ENCODE data around the gene TTC8. TPM values are rescaled to one million over a fixed set of nuclear protein-coding genes. Genes with fewer than 3 reads are reported as not detected.
"Not testable (repeated sequence)": the region's sequence is repeated elsewhere in the genome, so short reads cannot be mapped to it uniquely, and the experiment has no call there.

The TTC8 gene
- total RNA-seq, 6 donors from 2014 or later: 7.8 to 21.4 (median 15.7) TPM

GRCh38 chr14:88853129-88853528 is 28.7 kb downstream of the TTC8 start:
- Histone ChIP-seq H3K9me3 (no peaks in the 10 kb centered on the region), H3K27ac (no peak overlapping the region), H3K27me3 (no peaks in the 10 kb centered on the region), H3K36me3 (peaks cover 0 to 4% (median 0%) of the 10 kb centered on the region in 4 donors), H3K4me1 (no peaks in the 10 kb centered on the region), H3K4me3 (no peak overlapping the region)
- TF ChIP-seq, protein P1, sequence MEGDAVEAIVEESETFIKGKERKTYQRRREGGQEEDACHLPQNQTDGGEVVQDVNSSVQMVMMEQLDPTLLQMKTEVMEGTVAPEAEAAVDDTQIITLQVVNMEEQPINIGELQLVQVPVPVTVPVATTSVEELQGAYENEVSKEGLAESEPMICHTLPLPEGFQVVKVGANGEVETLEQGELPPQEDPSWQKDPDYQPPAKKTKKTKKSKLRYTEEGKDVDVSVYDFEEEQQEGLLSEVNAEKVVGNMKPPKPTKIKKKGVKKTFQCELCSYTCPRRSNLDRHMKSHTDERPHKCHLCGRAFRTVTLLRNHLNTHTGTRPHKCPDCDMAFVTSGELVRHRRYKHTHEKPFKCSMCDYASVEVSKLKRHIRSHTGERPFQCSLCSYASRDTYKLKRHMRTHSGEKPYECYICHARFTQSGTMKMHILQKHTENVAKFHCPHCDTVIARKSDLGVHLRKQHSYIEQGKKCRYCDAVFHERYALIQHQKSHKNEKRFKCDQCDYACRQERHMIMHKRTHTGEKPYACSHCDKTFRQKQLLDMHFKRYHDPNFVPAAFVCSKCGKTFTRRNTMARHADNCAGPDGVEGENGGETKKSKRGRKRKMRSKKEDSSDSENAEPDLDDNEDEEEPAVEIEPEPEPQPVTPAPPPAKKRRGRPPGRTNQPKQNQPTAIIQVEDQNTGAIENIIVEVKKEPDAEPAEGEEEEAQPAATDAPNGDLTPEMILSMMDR (IDR thresholded peaks at IDR 0.05): no peak
- TF ChIP-seq POLR2A (IDR thresholded peaks at IDR 0.05) (no peak), POLR2AphosphoS5 (IDR thresholded peaks at IDR 0.05) (no peak), EP300 (IDR thresholded peaks at IDR 0.05) (no peak)
- no peak for ATAC-seq (ENCODE audit: low FRiP score in 2 of 2)
- no peak for DNase-seq

DNA sequence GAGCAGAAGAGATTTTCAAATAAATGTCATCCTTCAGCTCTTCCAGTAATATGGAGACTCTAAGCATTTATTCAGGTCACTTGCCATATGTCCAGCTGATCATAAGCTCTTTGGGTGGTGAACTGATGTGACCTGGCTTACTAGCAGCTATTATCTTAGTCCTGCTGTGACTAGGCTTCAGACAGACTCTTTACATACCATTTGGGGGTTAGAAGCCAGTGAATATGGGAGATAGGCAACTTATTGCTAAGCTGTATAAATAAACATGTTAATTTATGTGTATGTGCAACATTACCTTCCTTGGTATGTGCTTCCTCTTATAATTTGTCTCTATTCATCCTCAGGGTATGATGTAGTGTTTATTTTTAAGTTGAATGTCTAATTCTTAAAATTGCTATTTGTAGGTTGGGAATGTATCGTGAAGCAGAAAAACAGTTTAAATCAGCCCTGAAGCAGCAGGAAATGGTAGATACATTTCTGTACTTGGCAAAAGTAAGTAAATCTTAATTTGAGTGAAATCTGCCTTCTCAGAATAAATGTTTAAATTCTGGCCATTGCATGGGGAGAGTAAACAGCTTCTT is 32.4 kb downstream of the TTC8 start:
- Histone ChIP-seq H3K27me3 (no peaks in the 10 kb centered on the region), H3K27ac (no peak overlapping the region), H3K9me3 (no peaks in the 10 kb centered on the region), H3K36me3 (peaks cover 0 to 14% (median under 1%) of the 10 kb centered on the region in 4 donors), H3K4me1 (no peaks in the 10 kb centered on the region), H3K4me3 (no peak overlapping the region)
- DNase-seq (no peak), ATAC-seq (ENCODE audit: low FRiP score in 2 of 2) (no peak)
- TF ChIP-seq, protein P1 (IDR thresholded peaks at IDR 0.05): no peak
- 88 to 100% methylated on average over 1 of the region's 1 CpG for WGBS, 2 donors

DNA sequence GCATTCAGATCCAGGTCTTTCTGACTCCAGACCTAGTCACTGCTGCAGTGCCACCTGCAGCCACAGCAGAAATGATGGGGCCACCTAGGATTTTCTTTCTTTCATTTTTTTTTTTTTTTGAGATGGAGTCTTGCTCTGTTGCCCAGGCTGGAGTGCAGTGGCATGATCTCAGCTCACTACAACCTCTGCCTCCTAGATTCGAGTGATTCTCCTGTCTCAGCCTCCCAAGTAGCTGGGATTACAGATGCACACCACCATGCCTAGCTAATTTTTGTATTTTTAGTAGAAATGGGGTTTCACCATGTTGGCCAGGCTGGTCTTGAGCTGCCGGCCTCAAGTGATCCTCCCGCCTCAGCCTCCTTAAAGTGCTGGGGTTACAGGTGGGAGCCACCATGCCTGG is 33.4 kb downstream of the TTC8 start:
- ATAC-seq (ENCODE audit: low FRiP score in 2 of 2); H3K4me3 ChIP-seq; H3K9me3 ChIP-seq; H3K27me3 ChIP-seq; H3K4me1 ChIP-seq; H3K27ac ChIP-seq; DNase-seq: not testable (repeated sequence)
- 90 to 93% methylated on average over 3 of the region's 3 CpGs for WGBS, 2 donors
- peaks cover 0 to 17% (median 1%) of the 10 kb centered on the region in 4 donors for H3K36me3 ChIP-seq

- not testable (repeated sequence) for H3K4me3 ChIP-seq; H3K9me3 ChIP-seq; H3K27me3 ChIP-seq; DNase-seq; H3K4me1 ChIP-seq; ATAC-seq (ENCODE audit: low FRiP score in 2 of 2); H3K27ac ChIP-seq
- WGBS, 2 donors: 95 to 98% methylated on average over 2 of the region's 2 CpGs
- H3K36me3 ChIP-seq: peaks cover 0 to 20% (median 1%) of the 10 kb centered on the region in 4 donors
Measured at GRCh38 chr14:88859118-88859517, 34.7 kb downstream of the TTC8 start.

GRCh38 chr14:88863167-88863566 is 38.7 kb downstream of the TTC8 start:
- 100% methylated on average over 1 of the region's 1 CpG for WGBS, 2 donors
- Histone ChIP-seq H3K4me3 (no peak overlapping the region), H3K27me3 (no peaks in the 10 kb centered on the region), H3K36me3 (peaks cover 0 to 16% (median 1%) of the 10 kb centered on the region in 4 donors), H3K4me1 (no peaks in the 10 kb centered on the region), H3K27ac (no peak overlapping the region), H3K9me3 (no peaks in the 10 kb centered on the region)
- ATAC-seq (ENCODE audit: low FRiP score in 2 of 2) (no peak), DNase-seq (no peak)
- TF ChIP-seq, protein P1 (IDR thresholded peaks at IDR 0.05): no peak
- TF ChIP-seq POLR2A (IDR thresholded peaks at IDR 0.05) (no peak), EP300 (IDR thresholded peaks at IDR 0.05) (no peak), POLR2AphosphoS5 (IDR thresholded peaks at IDR 0.05) (no peak)

- peaks cover 0 to 15% (median 1%) of the 10 kb centered on the region in 4 donors for H3K36me3 ChIP-seq
- H3K9me3 ChIP-seq: no peaks in the 10 kb centered on the region
- H3K27me3 ChIP-seq: no peaks in the 10 kb centered on the region
- ATAC-seq (ENCODE audit: low FRiP score in 2 of 2): no peak
- no peak overlapping the region for H3K4me3 ChIP-seq
- no peak for DNase-seq
- TF ChIP-seq POLR2A (IDR thresholded peaks at IDR 0.05): no peak
- no peak for TF ChIP-seq POLR2AphosphoS5 (IDR thresholded peaks at IDR 0.05)
- TF ChIP-seq EP300 (IDR thresholded peaks at IDR 0.05): no peak
- TF ChIP-seq, protein P1 (IDR thresholded peaks at IDR 0.05): no peak
- WGBS, 2 donors: 80 to 94% methylated on average over 1 of the region's 1 CpG
- no peaks in the 10 kb centered on the region for H3K4me1 ChIP-seq
- no peak overlapping the region for H3K27ac ChIP-seq
Measured at GRCh38 chr14:88864198-88864597, 39.7 kb downstream of the TTC8 start.

Measured in upper lobe of left lung (tissue), 6 donors.